GM12872 (cell line): ENCODE measurements around the gene LRP6.
A peak's percentile ranks its signal among the peaks of the same experiment; 100 is the strongest.

Experiments used
- CTCF ChIP-seq: IDR thresholded peaks from 3 replicates; pipeline ENCODE4 v1.5.1; 2011; ENCODE audit warnings: low read depth, mild to moderate bottlenecking, low read length, moderate library complexity; ENCODE audit not compliant: insufficient read depth

Gene LRP6

GRCh38 chr12:12086973-12087692 is 179.7 kb downstream of the LRP6 start:
- TF ChIP-seq CTCF = no peak

DNA sequence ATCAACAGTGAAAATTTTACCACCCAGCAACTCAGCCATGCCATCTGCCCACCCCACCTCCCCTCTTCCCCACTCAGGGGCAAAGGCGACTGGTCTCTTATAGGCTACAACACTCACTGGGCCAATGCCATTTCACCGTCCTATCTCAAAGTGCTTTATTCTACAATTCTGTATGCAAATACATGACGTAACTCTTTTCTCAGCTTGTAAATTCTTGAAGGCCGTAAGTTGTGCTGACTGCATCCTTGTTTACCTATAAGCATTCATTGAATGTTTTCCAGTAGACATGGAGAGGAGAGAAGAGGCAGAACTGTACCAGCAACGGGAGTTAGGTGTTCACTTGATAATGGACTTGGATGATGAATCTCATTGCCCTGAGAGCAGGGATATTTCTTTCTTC is 180.5 kb downstream of the LRP6 start:
- no peak for TF ChIP-seq CTCF

DNA sequence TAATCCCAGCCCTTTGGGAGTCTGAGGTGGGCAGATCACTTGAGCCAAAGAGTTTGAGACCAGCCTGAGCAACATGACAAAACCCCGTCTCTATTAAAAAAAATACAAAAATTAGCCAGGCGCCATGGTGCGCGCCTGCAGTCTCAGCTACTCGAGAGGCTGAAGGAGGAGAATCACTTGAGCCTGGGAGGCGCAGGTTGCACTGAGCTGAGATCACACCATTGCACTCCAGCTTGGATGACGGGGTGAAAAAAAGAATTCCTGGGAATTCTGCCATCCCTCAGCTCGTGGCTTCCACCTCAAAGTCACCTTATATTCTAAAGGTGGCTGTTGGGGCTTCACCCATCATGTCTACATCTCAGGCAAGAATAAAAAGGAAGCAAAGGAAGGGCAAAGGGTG is 183.2 kb downstream of the LRP6 start:
- no peak for TF ChIP-seq CTCF

GRCh38 chr12:12081836-12082497 is 184.9 kb downstream of the LRP6 start:
- peak; percentile 37; the same call in 2 of the 3 replicates for TF ChIP-seq CTCF

DNA sequence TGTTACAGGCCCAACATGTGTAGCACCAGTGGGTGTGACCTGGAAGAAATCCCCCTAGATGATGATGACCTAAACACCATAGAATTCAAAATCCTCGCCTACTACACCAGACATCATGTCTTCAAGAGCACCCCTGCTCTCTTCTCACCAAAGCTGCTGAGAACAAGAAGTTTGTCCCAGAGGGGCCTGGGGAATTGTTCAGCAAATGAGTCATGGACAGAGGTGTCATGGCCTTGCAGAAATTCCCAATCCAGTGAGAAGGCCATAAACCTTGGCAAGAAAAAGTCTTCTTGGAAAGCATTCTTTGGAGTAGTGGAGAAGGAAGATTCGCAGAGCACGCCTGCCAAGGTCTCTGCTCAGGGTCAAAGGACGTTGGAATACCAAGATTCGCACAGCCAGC is 187.6 kb downstream of the LRP6 start:
- TF ChIP-seq CTCF = no peak

DNA sequence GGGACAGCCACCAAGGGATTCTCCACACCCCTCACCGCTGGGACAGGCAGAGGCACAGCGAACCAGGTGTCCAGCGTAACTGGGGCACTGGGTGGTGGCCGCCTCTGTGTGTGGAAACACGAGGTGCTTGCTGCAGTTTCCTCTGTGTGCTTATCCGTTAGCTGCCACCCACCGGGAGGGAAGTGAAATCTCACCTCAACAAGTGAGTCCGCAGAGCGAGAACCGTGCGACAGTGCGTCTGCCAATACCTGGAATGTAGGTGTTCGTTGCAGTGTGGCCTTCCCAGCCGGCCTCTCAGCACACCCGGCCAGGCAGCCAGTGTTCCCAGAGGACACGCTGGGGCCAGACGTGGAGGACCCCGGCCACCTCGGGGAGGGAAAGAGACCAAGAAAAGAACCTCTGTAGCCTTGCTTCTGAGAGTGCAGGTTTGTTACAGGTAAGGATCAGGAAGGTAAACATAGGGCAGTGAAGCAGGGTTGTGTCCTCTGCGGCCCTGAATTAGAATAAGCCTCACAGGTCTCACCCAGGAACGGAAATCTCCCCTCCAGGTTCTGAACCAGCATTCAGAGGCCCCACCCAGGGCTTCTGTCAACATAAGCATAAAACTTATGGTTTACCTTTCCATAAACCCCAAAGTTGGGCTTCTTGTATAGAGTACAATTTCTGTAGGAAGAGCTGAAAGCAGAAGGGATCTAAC is 194.6 kb downstream of the LRP6 start:
- no peak for TF ChIP-seq CTCF
